MM.1S (cell line): Measurements from ENCODE around the gene FXYD7.

Experiments
- EZH2 ChIP-seq: fragments of 300-600 bp; sonication (generic); optimal IDR thresholded peaks from 2 replicates; pipeline ENCODE3; 2017; ENCODE audit warnings: low read depth, mild to moderate bottlenecking, antibody characterized with exemption, low read length, mixed read lengths
- EZH2phosphoT487 ChIP-seq: fragments of 300-600 bp; sonication (generic); IDR thresholded peaks from 2 replicates; pipeline ENCODE4 v1.6.1; 2018; ENCODE audit warnings: antibody characterized with exemption, low read length
- TF ChIP-seq, protein P1 (sequence below): fragments of 300-600 bp; sonication (generic); IDR thresholded peaks from 2 replicates; pipeline ENCODE4 v1.5.1; 2016; ENCODE audit warnings: antibody characterized with exemption, low read length, mixed read lengths

DNA sequence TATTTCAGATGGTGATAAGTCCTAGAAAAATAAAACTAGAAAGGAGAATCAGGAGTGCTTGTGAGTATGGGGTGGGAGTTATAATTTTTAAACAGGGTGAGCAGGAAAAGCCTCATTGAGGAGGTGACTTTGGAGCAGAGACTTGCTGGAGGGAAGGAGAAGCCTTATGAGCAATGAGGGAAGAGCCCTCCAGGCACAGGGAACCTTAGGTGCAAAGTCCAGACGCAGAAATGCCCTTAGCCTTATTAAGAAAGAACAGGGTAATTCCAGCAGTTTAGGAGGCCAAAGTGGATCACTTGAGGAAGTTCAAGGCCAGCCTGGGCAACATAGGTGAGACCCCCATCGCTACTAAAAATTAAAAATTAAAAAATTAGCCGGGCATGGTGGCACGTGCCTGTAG, 48.4 kb upstream of the FXYD7 start:
- TF ChIP-seq, protein P1, sequence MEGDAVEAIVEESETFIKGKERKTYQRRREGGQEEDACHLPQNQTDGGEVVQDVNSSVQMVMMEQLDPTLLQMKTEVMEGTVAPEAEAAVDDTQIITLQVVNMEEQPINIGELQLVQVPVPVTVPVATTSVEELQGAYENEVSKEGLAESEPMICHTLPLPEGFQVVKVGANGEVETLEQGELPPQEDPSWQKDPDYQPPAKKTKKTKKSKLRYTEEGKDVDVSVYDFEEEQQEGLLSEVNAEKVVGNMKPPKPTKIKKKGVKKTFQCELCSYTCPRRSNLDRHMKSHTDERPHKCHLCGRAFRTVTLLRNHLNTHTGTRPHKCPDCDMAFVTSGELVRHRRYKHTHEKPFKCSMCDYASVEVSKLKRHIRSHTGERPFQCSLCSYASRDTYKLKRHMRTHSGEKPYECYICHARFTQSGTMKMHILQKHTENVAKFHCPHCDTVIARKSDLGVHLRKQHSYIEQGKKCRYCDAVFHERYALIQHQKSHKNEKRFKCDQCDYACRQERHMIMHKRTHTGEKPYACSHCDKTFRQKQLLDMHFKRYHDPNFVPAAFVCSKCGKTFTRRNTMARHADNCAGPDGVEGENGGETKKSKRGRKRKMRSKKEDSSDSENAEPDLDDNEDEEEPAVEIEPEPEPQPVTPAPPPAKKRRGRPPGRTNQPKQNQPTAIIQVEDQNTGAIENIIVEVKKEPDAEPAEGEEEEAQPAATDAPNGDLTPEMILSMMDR, result no peak
- TF ChIP-seq EZH2, result no peak
- no peak for TF ChIP-seq EZH2phosphoT487
